GM12878 (cell line): ENCODE measurements around the gene FKBP15. TPM values are rescaled to one million over a fixed set of nuclear protein-coding genes. Genes with fewer than 3 reads are reported as not detected.

Experiments
- ATAC-seq: fragments of 200-7000 bp; cut with Tn5 transposase; 3 replicates; pipeline ENCODE4 v1.9.1; 2020; ENCODE audit warnings: mild to moderate bottlenecking, moderate library complexity
- BruUV-seq: library from RNA; stranded (reverse); fragments of 400-500 nt; replicated peaks from 2 replicates; lab custom pipeline; 2021; lab: Mats Ljungman, UMichigan
- CTCF ChIA-PET: fragments of 300-600 bp; sonication (Branson Sonifier 250); formaldehyde crosslinking; extraction: SDS; loops from one replicate; lab custom pipeline; 2021; ENCODE audit warnings: inconsistent platforms; lab: Yijun Ruan, JAX
- POLR2A ChIA-PET: fragments of 350-600 bp; formaldehyde crosslinking; extraction: SDS; loops from one replicate; lab custom pipeline; 2021; ENCODE audit warnings: inconsistent platforms; lab: Charles Lee
- RAD21 ChIA-PET: fragments of 300-600 bp; sonication (Branson Sonifier 250); formaldehyde crosslinking; loops from one replicate; lab custom pipeline; 2023; ENCODE audit warnings: antibody characterized with exemption; ENCODE audit not compliant: unreplicated experiment; lab: Charles Lee
- SMC1A ChIA-PET: fragments of 300-600 bp; sonication (Branson Sonifier 250); formaldehyde crosslinking; loops from one replicate; lab custom pipeline; 2023; ENCODE audit not compliant: unreplicated experiment, uncharacterized antibody; lab: Charles Lee
- DNase-seq: peaks from one replicate; pipeline ENCODE4 v3.0.0-alpha.2; 2011; ENCODE audit warnings: low read depth, low spot score
- FAIRE-seq: peaks from 3 replicates; lab custom pipeline; 2011; peaks lifted over from hg19 to GRCh38; lab: Jason Lieb, UNC
- H2AFZ ChIP-seq: 2 replicates; pipeline ENCODE4 v1.6.0; 2011; ENCODE audit warnings: low read depth, low read length, control low read depth; ENCODE audit not compliant: control insufficient read depth
- H3K27ac ChIP-seq: 2 replicates; pipeline ENCODE4 v1.5.1; 2011; ENCODE audit warnings: control low read depth; ENCODE audit not compliant: control insufficient read depth, insufficient read depth
- H3K27me3 ChIP-seq, 2 experiments: replicated peaks in 1 of 2; 2 replicates each; pipeline versions ENCODE4 v1.6.0 to v1.6.1; 2011; ENCODE audit warnings: low read length in 1 of 2; ENCODE audit not compliant: control insufficient read depth in 2 of 2, insufficient read depth in 2 of 2
- H3K36me3 ChIP-seq, 2 experiments: 2 replicates each; pipeline ENCODE4 v1.5.1; 2011; ENCODE audit warnings: low read length in 1 of 2; ENCODE audit not compliant: control insufficient read depth in 2 of 2, insufficient read depth in 2 of 2
- H3K4me1 ChIP-seq: 2 replicates; pipeline ENCODE4 v1.6.1; 2011; ENCODE audit warnings: mild to moderate bottlenecking, low read length, moderate library complexity, mixed read lengths; ENCODE audit not compliant: control insufficient read depth, insufficient read depth
- H3K4me2 ChIP-seq: 2 replicates; pipeline ENCODE4 v1.6.0; 2011; ENCODE audit warnings: control low read depth; ENCODE audit not compliant: control insufficient read depth, insufficient read depth
- H3K4me3 ChIP-seq: fragments of 200-600 bp; sonication (generic); 2 replicates; pipeline ENCODE4 v1.5.1; 2016
- H3K79me2 ChIP-seq: 2 replicates; pipeline ENCODE4 v1.6.0; 2011; ENCODE audit warnings: low read length; ENCODE audit not compliant: control insufficient read depth, insufficient read depth
- H3K9ac ChIP-seq: 2 replicates; pipeline ENCODE4 v1.8.0; 2011; ENCODE audit warnings: low read length, control low read depth, mixed read lengths; ENCODE audit not compliant: control insufficient read depth, insufficient read depth
- H3K9me3 ChIP-seq: replicated peaks from 3 replicates; pipeline ENCODE4 v1.5.1; 2011; ENCODE audit warnings: mild to moderate bottlenecking, low read length; ENCODE audit not compliant: control insufficient read depth, insufficient read depth
- H4K20me1 ChIP-seq: 2 replicates; pipeline ENCODE4 v1.6.0; 2011; ENCODE audit not compliant: control insufficient read depth, insufficient read depth
- ASH2L ChIP-seq: fragments of 300-600, 200-600 bp; sonication (generic); IDR thresholded peaks from 2 replicates; pipeline ENCODE4 v1.6.1; 2017; ENCODE audit warnings: low read depth, mild to moderate bottlenecking, borderline replicate concordance
- NFXL1 ChIP-seq: fragments of 450-650 bp; IDR thresholded peaks from 2 replicates; pipeline ENCODE4 v1.6.1; 2017; ENCODE audit warnings: antibody characterized with exemption, mild to moderate bottlenecking, borderline replicate concordance
- WGBS: methylation state at CpG from one replicate; pipeline ENCODE4 v1.1.6; 2016; ENCODE audit warnings: low lambda C conversion rate; ENCODE audit not compliant: insufficient replicate concordance, insufficient coverage; ENCODE audit errors: missing lambda C conversion rate; 5-methylcytosine and 5-hydroxymethylcytosine counted together
- in situ Hi-C: fragments of 300-500 bp; cut with MboI; formaldehyde crosslinking; loops from 9 replicates; pipeline ENCODE4 v1.14.3; 2018; ENCODE audit warnings: mixed read lengths
- intact Hi-C: fragments of 100-400 bp; cut with micrococcal nuclease; formaldehyde crosslinking; loops from one replicate; pipeline ENCODE4 v1.14.2; 2022; ENCODE audit not compliant: unreplicated experiment
- polyA plus RNA-seq, 11 experiments: library from polyadenylated mRNA; depleted of rRNA in 4 of 11; unstranded in 6 of 11; stranded (reverse) in 5 of 11; fragments of >200 nt; fragmentation: Nextera tagmentation in 4 of 11; fragmentation: Illumina TruSeq in 1 of 11; extraction: Ambion mirVana in 4 of 11; extraction: Trizol in 1 of 11; gene quantifications; 1 replicate in 1 of 11; 2 replicates in 10 of 11; pipeline versions ENCODE4 v1.2.1 to v1.2.3, GENCODE V29; 2011 to 2016; ENCODE audit warnings: inconsistent platforms in 2 of 11, missing spikeins in 2 of 11, low read depth in 1 of 11
- total RNA-seq, 4 experiments: library from RNA; depleted of rRNA in 3 of 4; stranded (reverse); fragments of >200 nt in 3 of 4; fragmentation: Illumina TruSeq in 1 of 4; extraction: Trizol in 1 of 4; gene quantifications; 2 replicates each; pipeline versions ENCODE4 v1.2.1 to v1.2.3, GENCODE V29; 2013 to 2021
- TF ChIP-seq, protein P1 (sequence below): fragments of 450-650 bp; IDR thresholded peaks from 2 replicates; pipeline ENCODE4 v1.6.1; 2018; ENCODE audit warnings: borderline replicate concordance, mild to moderate bottlenecking; ENCODE audit not compliant: partially characterized antibody
- TF ChIP-seq, protein P2 (sequence below): fragments of 450-650 bp; formaldehyde crosslinking; IDR thresholded peaks from 2 replicates; pipeline ENCODE4 v1.4.0; 2020; ENCODE audit warnings: mild to moderate bottlenecking, moderate library complexity

Gene FKBP15
- total and polyA plus RNA-seq, 10 of the 15 experiments (the other 5 are each of a cell fraction or from before 2014, with no cell fraction given), result 5.0 to 53.4 (median 21.2) TPM

DNA sequence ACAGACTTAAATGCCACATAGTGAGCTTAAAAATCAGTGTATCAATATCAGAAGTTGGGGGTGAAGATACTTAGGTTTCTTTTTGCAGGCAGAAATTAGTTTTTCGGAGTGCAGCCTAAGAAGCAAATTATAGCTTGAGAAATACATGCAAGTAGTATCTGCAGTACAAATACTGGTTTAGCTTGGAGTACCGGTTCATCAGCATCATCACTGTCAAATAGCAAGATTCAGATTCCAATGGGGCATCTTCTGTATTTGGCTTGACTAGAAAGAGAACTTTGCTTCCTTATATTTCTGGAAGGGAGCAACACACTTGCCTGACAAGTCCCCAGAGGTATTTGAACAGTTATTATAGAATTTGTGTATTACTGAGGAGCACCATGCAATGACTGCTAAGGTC lies 20.1 kb upstream of the FKBP15 start (continued):
- TF ChIP-seq, protein P1, sequence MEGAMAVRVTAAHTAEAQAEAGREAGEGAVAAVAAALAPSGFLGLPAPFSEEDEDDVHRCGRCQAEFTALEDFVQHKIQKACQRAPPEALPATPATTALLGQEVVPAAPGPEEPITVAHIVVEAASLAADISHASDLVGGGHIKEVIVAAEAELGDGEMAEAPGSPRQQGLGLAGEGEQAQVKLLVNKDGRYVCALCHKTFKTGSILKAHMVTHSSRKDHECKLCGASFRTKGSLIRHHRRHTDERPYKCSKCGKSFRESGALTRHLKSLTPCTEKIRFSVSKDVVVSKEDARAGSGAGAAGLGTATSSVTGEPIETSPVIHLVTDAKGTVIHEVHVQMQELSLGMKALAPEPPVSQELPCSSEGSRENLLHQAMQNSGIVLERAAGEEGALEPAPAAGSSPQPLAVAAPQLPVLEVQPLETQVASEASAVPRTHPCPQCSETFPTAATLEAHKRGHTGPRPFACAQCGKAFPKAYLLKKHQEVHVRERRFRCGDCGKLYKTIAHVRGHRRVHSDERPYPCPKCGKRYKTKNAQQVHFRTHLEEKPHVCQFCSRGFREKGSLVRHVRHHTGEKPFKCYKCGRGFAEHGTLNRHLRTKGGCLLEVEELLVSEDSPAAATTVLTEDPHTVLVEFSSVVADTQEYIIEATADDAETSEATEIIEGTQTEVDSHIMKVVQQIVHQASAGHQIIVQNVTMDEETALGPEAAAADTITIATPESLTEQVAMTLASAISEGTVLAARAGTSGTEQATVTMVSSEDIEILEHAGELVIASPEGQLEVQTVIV, result no peak
- TF ChIP-seq ASH2L (no peak), NFXL1 (no peak)

DNA sequence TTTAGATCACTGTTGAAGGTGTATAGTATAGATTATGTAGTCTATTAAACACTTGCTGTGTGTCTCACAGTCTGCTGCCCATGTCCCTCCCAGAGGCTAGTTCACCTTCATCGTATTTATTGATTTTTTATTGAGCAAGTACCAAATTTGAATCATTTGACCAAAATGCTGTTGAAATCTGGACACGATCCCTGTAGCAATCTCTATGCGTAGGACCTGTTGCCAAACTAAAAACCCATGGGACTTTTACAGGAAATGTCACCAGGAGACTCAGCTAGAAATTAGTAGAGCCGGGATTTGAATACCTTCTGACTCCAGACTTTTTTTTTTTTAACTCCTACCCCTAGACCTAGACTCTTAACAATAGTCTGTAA lies 17.8 kb upstream of the FKBP15 start:
- Histone ChIP-seq H3K9me3 (no peaks in the 10 kb centered on the region), H3K4me2 (no peak overlapping the region), H2AFZ (no peak overlapping the region), H3K36me3 (no peaks in the 10 kb centered on the region), H3K79me2 (peaks cover under 1% of the 10 kb centered on the region), H3K27me3 (no peaks in the 10 kb centered on the region), H3K4me3 (no peak overlapping the region), H3K27ac (no peak overlapping the region), H3K9ac (no peak overlapping the region), H3K4me1 (no peaks in the 10 kb centered on the region), H4K20me1 (no peaks in the 10 kb centered on the region)
- no peak for ATAC-seq
- intact Hi-C loops (no loop called here), in situ Hi-C loops (no loop called here)
- BruUV-seq, result no TSS peak
- TF ChIP-seq, protein P2, sequence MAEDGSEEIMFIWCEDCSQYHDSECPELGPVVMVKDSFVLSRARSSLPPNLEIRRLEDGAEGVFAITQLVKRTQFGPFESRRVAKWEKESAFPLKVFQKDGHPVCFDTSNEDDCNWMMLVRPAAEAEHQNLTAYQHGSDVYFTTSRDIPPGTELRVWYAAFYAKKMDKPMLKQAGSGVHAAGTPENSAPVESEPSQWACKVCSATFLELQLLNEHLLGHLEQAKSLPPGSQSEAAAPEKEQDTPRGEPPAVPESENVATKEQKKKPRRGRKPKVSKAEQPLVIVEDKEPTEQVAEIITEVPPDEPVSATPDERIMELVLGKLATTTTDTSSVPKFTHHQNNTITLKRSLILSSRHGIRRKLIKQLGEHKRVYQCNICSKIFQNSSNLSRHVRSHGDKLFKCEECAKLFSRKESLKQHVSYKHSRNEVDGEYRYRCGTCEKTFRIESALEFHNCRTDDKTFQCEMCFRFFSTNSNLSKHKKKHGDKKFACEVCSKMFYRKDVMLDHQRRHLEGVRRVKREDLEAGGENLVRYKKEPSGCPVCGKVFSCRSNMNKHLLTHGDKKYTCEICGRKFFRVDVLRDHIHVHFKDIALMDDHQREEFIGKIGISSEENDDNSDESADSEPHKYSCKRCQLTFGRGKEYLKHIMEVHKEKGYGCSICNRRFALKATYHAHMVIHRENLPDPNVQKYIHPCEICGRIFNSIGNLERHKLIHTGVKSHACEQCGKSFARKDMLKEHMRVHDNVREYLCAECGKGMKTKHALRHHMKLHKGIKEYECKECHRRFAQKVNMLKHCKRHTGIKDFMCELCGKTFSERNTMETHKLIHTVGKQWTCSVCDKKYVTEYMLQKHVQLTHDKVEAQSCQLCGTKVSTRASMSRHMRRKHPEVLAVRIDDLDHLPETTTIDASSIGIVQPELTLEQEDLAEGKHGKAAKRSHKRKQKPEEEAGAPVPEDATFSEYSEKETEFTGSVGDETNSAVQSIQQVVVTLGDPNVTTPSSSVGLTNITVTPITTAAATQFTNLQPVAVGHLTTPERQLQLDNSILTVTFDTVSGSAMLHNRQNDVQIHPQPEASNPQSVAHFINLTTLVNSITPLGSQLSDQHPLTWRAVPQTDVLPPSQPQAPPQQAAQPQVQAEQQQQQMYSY, result no peak
- DNase-seq, result no peak
- ChIA-PET SMC1A (interaction anchor here (0.6 to 4.4 kb wide), 2 partner anchors 14 to 18 kb away, joined by 3 to 14 read pairs; partner anchors contain the start of genes FKBP15 and SLC31A1), RAD21 (no interaction called here), CTCF (interaction anchor here (0.6 to 1.5 kb wide), 3 partner anchors 13 to 55 kb away, joined by 3 to 6 read pairs (median 5); partner anchors contain the start of gene CDC26), POLR2A (no interaction called here)
- no peak for FAIRE-seq
- 83% methylated on average over 4 of the region's 4 CpGs for WGBS
